NCI-H1092 (cell line): ENCODE data around the gene CERS6.
A peak's percentile ranks its signal among the peaks of the same experiment; 100 is the strongest.
"Not testable (repeated sequence)": the region's sequence is repeated elsewhere in the genome, so short reads cannot be mapped to it uniquely, and the experiment has no call there.

Source experiments
- DNase-seq: peaks from one replicate; lab custom pipeline; 2025; lab: John Stamatoyannopoulos, UW

The CERS6 gene

DNA sequence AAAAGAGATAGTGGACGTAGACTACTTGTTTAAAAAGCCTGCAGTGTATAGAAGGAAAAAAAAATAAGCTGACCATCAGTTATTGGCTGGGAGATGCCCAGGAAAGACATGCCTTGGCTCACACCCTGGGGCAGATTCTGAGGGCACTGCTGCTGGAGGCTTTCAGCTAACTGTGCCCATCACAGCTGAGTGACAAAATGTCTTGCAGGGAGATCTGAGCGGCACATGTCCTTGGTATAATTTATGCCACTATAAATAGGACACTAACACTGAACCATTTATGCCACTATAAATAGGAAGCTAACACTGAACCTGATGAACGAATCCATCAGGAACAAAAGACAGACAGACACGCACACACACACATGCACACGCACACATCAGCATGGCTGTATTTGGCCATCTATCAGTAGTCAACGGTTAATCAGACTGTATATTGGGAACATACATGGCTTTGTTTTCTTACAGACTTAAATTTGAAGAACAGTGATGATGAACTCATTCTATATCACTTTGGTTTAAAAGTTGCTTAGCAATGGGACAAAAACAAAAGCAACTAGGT is 278.2 kb downstream of the CERS6 start:
- DNase-seq, result no peak

GRCh38 chr2:168736649-168737445 is 280.8 kb downstream of the CERS6 start:
- DNase-seq, result no peak

DNA sequence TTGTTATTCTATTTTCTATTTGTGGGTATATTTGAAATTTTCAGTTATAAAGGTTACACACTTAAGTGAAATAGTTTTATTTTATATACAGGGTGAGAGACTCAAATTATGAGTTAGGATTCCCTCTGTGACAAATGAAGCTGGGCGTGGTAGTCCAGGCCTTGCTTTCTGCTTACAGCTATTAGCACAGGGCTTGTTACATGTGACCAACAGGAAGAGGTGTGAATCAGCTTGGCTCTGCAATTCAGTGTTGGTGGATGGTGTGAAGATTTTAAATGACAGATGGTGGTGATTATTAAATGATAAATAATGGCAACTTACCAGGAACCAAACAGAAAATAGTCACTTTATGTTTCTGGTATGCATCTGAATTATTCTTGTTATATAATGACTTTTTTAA is 282.0 kb downstream of the CERS6 start:
- no peak for DNase-seq

GRCh38 chr2:168740360-168740759 is 284.3 kb downstream of the CERS6 start:
- DNase-seq, result no peak

DNA sequence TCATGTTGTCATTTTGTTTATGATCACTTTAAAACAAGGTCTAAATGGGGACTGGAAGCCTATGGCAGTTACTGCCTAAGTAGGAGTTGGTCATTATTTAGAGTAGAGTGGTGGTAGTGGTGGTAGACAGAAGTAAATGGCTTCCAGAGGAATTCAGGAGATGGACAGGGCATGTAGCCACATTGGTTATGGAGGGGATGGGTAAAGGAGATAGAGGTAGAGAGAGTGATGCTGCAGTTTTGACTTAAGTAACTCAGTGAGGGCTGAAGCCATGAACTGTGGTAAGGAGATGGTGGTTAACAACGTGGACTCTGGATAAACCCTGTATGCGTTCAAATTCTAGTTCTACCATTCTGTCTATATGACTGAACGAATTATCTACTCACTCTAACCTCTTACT is 284.7 kb downstream of the CERS6 start:
- DNase-seq, result no peak

GRCh38 chr2:168742258-168742932 is 286.3 kb downstream of the CERS6 start:
- peak; percentile 18 for DNase-seq

DNA sequence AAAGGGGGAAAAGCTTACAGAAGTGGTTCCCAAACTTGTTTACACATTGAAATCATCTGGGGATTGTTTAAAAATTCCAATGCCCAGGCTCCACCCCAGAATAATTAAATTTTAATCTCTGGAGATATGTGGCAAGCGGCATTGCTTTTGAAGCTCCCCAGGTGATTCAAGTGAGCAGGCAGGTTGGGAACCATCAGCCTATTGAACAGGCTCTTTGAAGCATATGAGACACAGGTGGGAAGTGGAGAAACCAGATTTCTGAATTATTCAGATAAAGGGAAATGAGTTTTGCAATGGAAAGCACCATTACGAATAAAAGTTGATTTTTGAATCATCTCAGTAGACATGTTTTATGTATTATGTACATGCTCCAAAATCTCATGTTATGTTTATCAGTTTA is 288.8 kb downstream of the CERS6 start:
- DNase-seq, result no peak

GRCh38 chr2:168748461-168748860 is 292.4 kb downstream of the CERS6 start:
- DNase-seq, result peak; percentile 42

DNA sequence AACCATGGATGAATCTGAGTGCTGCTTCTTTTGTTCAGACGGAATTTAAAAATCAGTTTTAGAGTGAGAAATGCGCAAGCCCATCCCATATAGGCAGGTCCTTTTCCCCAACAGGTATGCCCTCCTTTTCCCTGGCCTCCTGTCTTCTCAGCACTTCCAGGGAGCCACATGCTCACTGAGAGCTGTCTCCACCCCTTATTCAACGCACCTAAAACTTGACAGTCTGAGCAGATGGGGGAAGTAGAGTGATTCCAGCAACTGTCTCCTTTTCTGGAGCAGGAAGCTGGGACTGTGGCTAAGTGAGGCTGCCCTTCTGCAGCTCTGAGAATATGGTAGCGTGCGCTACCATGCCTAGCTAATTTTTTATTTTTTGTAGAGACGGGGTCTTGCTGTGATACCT is 293.2 kb downstream of the CERS6 start:
- DNase-seq, result no peak

- DNase-seq, result no peak
Observed at GRCh38 chr2:168751104-168751740, 295.1 kb downstream of the CERS6 start.

GRCh38 chr2:168752361-168752760 is 296.3 kb downstream of the CERS6 start:
- no peak for DNase-seq

- DNase-seq, result no peak
Observed at GRCh38 chr2:168753765-168754329, 297.8 kb downstream of the CERS6 start.

GRCh38 chr2:168757223-168757622 is 301.2 kb downstream of the CERS6 start:
- no peak for DNase-seq

DNA sequence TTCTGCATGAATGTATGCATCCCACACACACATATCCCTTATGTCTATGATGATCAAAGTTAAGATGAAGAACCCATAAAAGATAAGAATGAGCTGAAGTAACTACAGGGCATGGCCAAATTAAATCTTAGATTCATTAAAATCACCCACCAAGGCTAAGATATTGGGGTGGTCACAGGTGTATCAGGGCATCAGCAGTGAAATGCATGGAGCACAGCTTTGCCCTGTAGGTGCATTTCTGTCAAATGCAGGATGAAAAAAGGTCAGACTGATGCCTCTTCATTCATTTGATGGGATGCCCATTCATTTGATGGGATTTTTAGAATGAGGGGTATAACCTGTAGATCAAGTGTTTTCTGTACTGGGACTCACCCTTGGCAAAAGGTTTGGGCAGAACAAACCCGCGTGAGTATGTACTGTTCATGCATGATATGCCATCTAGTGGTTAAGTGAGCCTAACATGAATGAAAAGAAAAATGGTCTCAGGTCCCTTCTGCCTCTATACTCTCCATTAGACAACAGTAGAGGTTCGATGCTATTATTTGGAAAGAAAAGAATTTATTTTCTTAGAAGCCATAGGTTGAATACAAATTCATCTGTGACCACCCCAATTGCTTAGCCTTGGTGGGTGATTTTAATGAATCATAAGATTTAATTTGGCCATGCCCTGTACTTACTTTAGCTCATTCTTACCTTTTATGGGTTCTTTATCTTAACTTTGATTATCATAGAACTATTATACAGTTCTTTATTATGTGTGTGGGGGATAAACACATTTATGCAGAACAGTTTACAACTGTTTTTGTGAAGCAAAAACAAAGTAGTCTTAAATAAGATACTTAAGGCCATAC is 303.1 kb downstream of the CERS6 start:
- peak; percentile 5 for DNase-seq

DNA sequence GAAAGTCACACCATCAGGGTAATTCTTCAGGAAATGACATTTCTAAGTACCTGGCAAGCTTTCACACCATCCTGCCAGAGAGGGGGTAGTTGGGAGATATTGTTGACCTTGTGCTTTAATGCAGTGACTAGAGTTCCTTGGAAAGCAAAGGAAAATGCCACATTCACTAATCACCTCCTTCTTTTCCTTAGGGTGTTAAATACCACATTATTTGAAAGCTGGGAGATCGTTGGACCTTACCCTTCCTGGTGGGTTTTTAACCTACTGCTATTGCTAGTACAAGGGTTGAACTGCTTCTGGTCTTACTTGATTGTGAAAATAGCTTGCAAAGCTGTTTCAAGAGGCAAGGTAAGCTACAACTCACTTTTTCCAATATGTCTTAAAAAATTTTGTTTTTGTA is 309.3 kb downstream of the CERS6 start:
- DNase-seq, result no peak

- no peak for DNase-seq
Observed at GRCh38 chr2:168766600-168766999, 310.5 kb downstream of the CERS6 start.

DNA sequence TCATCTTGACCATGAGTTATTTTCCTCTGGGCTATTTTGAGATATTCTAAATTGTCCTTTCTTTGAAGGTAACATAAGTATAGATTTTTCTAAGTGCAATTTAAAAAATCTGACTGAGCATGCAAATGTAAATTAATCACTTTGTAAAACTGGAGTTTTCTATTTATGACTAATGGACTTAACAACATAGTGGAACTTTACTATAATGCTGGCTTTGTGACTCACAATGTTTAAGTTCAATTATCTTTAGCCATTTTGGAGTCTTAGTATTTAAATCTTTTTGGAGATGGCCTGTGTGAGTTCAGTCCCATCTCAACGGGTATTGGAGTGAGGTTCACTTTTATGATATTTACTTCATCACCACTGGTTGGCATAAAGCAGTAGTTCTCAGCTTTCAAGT is 311.2 kb downstream of the CERS6 start:
- DNase-seq, result no peak

DNA sequence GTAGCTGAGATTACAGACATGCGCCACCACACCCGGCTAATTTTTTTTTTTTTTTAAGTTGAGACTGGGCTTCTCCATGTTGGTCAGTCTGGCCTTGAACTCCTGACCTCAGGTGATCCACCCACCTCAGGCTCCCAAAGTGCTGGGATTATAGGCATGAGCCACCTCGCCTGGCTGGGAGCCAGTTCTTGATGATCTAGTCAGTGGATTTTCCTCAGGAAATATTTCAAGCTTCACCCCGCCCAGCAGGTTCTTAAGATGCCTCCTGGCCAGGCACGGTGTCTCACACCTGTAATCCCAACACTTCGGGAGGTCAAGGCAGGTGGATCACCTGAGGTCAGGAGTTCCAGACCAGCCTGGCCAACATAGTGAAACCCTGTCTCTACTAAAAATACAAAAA is 312.3 kb downstream of the CERS6 start:
- DNase-seq, result not testable (repeated sequence)

- no peak for DNase-seq
Observed at GRCh38 chr2:168770796-168771195, 314.7 kb downstream of the CERS6 start.

- no peak for DNase-seq
Observed at GRCh38 chr2:168772704-168773103, 316.6 kb downstream of the CERS6 start.

- no peak for DNase-seq
Observed at GRCh38 chr2:168773128-168773527, 317.1 kb downstream of the CERS6 start.
